ENCODE measurements around the gene TMEM86B.

TMEM86B gene

DNA sequence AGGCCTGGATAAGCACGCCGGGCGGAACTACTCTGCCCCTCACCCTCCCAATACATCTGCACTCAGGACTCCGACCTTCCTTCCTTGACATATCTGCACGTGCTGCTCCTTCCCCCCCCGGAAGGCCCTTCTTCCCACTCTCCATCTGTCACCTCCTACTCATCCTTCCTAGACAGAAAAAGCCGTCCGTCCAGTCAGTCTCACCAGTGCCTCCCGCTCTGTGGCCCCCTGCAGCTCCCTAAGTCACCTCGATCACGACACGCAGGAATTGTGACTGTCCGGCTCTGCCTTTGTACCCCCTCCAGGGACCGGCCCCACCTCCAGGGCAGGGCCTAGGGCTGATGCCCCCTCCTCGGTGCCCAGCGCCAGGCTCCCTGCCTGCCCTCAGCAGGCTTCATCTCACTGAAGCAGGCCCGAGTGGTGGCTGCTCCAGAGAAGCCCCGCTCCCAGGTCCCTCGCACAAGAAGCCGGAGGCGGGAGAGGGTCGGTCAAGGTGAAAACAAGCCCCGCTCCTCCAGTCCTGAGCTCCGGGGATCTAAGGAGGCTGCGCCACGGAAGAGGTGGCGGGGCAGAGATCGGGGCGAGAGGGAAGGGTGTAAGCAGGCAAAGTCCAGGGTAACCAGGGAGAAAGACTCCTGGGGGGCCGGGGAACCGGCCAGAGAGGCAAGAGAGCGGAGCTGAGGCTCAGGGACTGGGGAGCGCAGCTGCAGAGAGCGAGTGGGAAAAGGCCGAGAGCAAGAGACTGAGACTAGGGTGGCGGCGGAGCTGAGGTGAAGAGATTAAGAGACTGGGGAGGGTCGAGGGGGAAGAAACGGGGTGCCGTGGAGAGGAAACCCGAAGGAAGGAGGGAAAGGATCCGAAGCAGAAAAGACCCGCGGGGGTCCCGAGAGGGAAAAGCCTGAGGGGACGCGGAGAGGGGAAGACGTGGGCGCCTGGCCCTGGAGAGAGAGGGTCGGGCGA lies 29.2 kb upstream of the TMEM86B start:
- DNase-seq (ENCODE audit: extremely low read depth in 1 of 2, low read depth in 1 of 2), result no peak

DNA sequence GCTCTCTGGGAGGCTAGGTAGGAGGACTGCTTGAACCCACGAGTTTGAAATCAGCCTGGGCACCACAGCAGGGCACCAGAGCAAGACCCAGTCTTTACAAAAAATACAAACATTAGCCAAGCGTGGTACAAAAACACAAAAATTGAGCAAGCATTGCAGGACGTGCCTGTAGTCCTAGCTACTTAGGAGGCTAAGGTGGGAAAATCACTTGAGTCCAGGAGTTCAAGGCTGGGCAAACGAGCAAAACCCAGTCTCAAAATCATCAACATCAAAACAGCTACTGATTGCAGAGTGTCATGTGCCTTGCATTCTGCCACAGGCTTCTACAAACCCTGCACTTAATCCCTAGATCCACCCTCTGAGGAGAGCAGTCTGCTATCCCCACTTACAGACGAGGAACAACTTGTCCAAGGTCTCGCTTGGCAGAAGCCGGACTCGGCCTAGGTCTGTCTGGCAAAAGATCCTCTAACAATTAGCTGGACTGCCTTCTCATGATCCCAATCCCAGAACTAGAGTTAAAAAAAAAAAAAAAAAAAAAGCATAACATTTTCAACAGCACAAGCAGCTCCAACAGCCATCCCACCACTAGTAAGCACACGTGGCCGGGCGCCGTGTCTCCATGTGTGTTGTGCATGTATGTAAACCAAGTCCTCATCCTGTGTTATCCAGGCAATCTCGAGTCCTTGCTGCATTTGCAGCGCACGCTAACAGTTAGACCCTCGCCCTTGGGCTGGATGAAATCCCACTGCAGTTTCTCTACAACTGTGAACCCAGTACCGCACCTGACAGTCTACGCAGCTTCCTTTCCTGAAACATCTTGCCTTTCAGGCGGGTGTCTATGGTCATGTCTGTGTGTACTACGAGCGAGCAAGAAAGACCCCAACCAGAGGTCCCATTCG lies 28.2 kb upstream of the TMEM86B start:
- no peak for DNase-seq (ENCODE audit: extremely low read depth in 1 of 2, low read depth in 1 of 2)

DNA sequence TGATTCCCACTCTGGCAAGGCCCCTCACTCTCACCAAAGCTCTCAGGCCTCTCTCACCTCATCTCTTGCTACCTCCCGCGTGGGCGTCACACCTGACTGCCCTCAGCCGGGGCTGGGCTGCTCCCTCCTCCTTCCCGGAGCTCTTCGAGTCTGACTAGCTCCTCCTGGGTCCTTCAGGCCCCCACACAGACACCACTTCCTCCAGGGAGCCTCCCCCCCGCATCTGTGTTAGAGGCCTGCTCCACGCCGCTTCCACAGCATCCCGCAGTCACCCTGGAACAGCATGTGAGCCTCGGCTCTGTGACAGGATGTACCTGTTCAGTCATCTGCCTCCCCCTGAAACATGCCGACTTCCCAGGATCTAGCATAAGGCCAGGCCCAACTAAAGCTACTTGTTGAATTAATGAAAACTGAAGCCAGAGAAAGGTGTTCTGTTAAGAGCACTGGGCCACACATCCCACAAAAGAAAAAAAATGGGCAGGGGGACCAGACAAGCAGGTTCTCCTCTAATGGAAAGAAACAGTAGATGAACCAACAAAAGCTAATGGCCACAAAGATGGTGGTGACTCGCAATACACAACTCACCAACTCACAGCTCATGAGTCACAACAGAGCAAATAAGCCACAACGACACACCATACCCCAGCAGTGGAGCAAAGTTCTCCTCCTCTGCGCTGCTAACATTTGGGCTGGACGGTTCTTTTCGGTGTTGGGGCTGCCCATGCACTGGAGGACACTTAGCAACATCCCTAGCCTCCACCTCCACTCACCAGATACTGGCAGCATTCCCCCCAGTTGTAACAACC lies 27.3 kb upstream of the TMEM86B start:
- DNase-seq (ENCODE audit: extremely low read depth in 1 of 2, low read depth in 1 of 2), result no peak

DNA sequence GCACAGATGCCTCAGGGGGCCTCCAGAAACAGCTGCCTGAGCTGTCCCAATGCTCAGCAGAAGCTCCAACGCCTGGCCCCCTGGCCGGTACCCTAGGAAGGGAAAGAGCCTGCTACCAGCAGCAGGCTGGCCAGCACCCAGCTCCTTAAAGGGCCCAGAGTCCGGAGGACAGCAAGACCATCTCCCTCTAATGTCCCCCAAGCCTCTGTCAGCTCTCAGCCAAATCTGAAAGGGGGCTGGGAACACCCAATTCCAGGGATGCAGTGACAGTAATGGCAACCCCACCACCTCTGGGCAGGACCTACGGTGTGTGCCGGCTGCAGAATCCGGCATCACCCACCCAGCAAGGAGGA lies 26.0 kb upstream of the TMEM86B start:
- DNase-seq (ENCODE audit: extremely low read depth in 1 of 2, low read depth in 1 of 2), result no peak

DNA sequence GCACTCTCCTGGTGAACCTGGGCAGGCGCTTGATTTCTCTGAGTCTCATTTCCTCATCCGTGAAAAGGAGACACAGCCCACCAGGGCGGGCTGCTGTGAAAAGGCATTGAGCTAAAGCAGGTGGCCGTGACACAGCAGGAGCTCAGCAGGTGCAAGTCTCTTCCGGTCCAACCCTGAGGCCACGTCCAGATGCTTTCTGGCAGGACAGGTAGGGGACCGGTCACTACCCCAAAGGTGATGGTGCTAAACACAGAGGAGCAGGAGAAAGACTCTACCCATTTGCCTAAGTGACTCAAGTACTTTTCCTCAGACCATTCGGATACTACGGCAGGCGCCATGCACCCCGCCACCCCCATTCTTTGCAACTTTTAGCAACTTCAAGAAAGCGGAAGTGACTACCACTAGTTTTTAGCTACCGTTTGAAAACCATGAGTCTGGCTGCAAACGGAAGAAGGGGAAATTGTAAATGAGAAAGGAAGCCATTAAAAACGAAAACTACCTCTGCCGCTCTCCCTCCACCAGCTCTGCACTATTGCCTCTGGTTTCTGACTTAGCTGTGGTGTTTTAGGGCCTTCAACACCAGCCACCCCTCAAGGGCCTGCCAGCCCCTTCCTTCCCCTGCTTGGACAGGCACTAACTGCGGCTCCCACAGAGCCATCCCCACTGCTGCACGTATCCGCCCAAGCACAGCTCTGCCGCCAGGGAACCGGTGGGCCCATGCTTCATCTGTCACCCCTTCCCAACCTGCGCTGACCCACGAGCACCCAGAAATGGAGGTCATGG lies 25.5 kb upstream of the TMEM86B start:
- peak in 1 of 2 donors; percentile 36 for DNase-seq (ENCODE audit: extremely low read depth in 1 of 2, low read depth in 1 of 2)

DNA sequence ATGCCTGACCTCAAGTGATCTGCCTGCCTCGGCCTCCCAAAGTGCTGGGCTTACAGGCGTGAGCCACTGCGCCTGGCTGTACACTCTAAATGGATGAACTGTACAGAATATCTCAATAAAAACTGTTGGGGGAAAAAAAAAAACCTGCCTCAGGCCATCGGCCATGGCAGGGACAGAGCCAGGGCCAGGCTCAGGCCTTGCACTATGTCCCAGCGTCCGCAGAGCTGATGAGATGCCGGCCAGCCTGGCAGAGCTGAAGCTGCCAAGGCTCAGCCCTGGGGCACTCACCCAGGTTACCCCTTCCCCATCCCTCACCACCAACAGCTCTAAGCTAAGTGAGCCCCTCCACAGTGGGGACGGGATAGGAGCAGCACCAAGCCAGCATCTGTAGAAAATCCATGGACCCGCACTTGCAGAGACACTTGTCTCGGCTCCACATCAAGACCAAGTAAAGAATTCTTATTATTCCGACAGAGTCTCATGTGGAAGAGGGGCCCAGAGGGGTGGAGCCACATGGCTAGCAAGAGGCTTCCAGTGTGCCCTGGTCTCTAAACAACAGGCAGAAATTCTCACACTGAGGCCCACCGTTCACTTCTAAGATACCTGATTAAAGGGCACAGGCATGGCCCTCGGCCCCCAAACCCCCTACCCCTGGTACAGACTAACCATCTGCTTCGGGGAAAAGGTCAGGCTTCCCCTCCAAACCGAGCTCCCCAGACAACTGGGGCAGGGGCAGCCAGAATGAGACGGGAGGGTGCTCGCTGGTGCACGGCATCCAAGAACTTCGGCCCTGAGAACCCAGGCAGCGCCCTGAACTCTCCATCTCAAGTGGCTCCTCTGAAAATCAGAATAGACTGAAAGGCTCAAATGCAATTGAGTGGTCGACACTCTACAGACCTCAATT lies 24.4 kb upstream of the TMEM86B start:
- no peak for DNase-seq (ENCODE audit: extremely low read depth in 1 of 2, low read depth in 1 of 2)

DNA sequence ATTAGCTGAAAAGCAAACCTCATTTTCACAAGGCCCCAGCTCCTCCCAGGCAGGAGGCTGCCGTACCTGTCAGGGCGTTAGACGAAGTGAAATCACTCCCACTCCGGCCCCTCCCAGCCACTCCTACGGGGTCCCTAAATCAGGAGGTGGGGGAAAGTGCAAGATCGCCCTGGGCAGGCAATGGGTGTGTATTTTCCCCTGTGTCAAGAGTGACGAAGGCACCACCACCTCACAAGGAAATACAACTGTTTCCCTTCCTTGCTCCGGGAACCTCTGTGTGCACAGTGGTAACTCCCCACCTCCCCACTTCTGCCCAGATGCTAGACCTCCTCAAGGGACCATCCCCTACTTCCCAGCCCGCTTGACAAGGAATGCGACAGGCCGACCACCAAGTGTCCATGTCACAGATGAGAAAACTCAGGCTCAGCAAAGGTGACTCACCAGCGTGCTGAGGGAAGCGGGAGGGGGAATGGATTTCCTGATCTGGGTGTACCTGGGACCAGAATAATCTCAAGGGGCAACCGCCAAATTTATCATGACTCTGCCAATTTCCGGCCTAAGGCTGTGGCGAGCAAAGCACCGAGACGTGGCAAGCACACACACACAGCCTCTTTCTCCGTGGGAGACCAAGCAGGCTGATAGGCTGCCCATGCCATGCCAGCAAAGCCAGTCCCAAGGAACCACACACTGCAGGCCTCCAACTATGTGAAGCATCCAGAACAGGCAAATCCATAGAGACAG lies 22.9 kb upstream of the TMEM86B start:
- no peak for DNase-seq (ENCODE audit: extremely low read depth in 1 of 2, low read depth in 1 of 2)

DNA sequence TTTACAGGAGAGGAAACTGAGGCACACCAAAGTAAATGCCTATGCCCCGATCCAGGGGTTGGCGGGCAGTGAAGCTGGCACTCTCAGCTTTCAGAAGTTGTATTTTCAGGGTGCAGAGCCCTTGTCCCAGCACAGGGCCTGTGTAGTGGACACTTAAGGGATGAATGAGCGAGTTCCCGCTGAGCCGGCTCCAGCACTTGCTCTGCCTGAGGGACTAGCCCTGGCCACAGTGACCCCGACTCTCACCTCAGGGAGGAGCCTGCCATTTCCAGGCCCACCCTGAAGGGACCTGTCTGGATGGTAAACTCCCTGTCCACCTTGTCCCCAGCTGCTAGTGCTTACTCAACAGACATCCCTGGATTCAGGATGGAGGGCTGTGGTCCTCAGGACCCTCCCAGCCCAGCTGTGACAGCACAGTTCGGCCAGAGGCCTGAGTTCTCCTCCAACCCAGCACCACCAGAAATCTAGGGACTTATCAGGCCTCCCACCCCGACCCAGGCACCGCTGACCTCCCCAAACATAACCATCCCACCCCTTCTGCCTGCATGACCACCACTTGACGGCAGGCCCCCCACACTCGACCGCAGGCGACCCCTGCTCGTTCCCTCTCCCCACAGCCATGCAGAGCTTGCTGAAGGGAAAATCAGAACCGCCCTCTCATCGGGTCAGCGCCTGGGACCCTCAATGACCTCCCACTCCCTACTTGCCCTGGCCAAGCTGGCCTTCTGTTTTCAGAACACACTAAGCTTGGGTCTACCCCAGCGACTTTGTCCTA lies 21.9 kb upstream of the TMEM86B start:
- DNase-seq (ENCODE audit: extremely low read depth in 1 of 2, low read depth in 1 of 2), result no peak

DNA sequence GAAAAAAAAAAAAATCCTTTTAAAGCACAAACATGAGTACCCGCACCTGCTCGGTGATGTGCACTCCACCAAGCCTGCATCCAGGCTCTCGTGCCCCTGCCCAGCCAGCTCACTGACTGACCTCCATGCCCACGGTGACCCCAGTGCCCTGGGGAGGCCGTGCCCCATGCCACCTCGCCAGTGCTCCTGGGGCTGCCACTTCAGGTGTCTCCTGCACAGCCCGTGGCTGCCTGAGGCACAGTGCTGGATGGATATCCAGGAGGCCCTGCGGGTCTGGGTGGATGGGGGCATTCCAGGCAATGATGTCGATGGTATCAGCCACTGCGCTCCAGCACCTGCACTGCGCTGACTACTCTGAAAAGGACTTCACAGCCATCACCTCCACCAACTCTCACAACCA lies 21.3 kb upstream of the TMEM86B start:
- no peak for DNase-seq (ENCODE audit: extremely low read depth in 1 of 2, low read depth in 1 of 2)

DNA sequence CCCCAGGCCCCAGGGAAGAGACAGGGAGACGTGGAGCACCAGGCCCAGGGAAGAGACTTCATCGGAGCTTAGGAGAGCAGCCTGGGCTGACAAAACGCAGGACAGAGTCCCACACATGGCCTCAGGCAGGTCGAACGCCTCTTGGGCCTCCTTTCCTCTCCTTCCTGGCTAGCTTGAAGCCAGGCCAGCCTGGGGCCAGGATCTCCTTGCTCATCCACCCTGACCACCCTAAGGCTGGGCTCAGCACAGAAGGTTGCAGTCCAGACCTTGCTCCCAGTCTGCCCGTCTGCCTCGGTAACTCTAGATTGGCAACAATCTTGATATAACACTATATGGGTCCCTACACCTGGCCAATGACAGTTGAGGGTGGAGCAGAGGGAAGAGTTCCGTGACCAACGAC lies 20.1 kb upstream of the TMEM86B start:
- DNase-seq (ENCODE audit: extremely low read depth in 1 of 2, low read depth in 1 of 2), result no peak

DNA sequence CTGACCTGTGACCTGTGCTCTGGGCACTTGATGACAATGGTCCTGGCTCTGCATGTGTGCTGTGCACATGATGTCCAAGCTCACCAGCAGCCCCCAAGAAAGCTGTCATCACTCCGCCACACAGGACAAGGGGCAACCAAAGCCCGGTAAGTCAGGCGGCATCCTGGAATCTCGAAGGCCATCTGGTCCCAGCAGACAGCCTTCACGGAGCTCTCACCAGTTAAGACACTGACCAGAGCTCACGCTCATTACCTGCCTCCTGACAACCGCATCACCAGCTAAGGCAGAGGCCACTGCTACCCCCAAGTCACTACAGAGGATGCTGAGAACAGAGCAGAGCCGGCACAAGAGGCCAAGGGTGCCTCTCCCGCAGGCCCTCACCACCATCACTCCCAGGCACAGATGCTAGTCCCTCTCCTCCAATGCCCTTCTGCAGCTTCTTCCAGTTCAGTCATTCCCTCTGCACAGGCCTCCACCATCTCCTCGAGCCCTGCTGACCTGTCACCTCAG lies 19.7 kb upstream of the TMEM86B start:
- DNase-seq (ENCODE audit: extremely low read depth in 1 of 2, low read depth in 1 of 2), result no peak

DNA sequence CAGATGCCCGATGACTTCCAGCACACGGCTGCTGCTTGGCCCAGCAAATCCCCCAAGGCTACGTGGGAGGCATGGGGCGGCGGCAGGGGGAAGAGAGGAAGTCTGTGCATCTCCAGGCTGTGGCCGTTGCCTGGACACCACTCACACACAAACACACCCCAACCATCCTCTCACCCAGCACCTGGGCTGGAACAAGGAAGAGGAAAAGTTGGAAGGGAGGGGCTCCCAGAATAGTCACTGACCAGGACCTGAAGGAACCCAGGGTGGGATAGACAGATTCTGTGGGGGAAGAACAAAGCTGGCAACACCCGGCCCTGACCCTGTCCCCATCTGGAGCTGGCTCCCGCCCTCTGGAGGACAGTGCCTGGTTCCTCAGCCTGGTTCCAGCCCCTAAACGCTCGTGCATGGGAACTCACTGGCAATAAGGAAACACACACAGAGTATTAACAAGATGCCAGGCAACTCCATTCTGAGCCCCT lies 19.1 kb upstream of the TMEM86B start:
- DNase-seq (ENCODE audit: extremely low read depth in 1 of 2, low read depth in 1 of 2), result no peak

DNA sequence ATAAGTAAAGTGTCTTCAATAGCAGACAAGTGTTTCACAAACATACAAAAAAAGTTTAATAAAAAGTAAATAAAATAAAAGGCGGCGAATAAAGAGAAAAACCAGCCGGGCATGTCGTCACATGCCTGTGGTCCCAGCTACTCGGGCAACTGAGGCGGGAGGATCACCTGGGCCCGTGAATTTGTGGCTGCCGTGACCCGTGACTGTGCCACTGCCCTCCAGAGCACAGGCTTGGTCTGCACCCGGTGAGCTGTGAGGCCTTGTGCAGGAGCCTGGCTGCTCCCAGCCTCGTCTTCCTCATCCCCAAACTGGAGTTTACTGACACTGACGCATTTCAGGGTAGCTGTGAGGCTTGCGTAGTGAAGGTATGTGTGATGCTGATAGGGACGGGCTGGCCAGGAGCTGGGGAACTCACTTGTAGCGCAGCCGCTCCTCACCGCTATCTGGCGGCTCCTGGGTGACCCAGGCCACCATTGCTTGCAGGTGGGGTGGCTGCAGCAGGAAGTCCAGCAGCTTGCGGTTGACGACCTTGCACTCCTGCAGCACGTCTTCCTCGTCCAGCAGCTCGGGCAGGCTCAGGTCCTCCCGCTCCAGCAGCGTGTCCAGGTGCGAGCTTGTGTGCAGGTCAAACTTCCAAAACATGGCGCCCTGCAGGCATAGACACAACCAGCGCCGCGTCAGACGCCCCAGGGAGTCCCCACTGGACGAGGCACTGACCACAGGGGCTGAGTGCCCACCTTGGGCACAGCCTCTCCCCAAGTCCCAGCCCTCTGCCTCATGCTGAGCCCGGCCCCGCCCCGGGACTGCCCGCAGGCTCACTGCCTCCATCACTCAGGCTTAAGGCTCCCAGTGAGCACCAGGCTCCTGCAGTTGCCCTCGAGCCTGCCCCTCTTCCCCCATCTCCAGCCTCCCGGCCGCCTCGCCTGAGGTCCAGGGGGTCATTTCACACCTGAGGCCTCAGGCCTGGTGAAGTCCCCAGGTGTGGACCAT lies 18.2 kb upstream of the TMEM86B start:
- no peak for DNase-seq (ENCODE audit: extremely low read depth in 1 of 2, low read depth in 1 of 2)

DNA sequence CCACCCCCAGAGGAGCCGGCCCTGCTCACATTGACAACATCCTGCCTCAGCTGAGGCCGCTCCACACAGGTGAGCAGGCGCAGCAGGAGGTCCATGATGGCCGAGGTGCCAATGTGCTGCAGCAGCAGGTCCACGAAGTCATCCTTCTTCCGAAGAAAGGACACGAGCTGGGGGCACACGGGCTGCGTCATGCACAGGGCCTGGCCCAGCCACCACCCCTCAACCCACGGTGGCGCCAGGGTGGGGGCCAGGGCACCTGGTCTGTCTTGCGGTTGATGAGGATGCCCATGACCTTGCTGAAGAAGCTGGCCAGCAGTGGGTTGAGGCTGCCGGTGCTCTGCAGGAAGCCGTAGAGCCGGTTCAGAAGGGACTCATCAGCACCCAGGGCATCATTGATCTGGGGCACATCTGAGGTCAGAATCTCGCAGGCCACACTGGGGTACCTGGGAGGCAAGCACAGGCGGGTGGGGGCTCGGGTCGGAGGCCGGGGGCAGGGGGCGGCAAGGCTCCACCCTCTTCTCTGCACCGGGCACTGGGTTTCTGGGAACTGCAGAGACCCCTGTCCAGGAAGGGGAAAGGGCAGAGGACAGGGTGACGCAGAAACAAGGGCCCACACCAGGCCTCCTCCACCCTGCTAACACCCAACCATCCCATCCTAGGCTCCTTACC lies 16.8 kb upstream of the TMEM86B start:
- DNase-seq (ENCODE audit: extremely low read depth in 1 of 2, low read depth in 1 of 2), result no peak

DNA sequence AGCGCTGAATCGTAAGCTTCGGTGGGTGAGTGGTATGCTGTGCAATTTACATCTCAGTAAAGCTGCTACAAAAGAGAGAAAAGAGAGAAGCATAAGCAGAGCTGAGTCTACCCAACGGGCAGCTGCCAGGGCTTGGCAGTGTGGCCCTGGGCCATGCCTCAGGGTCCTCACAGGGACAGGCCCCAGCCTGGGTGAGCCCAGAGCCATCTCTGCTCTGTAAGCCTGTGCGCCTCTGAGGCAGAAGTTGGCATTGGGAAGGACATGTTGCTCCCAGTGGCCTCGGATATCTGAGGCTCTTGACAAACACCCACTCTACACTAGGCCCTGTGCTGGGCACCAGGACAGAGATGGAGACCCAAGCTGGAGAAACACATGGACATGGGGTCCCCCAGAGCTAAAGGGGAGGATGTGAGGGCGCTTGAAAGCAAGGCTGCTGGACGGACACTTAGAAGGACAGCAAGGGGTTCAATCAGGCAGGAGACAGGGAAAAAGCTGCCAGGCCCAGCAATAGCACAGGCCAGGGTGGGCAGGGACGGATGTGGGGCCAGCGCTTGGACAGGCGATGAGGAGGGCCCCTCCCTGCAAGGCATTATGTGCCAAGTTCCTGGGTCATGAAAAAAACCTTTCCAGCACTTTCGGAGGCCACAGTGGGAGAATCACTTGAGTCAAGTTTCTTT lies 15.6 kb upstream of the TMEM86B start:
- no peak for DNase-seq (ENCODE audit: extremely low read depth in 1 of 2, low read depth in 1 of 2)

Measured in activated CD8-positive, alpha-beta memory T cell treated with anti-CD3 and anti-CD28 coated beads for 1 hour (primary cell).